HG03565 (cell line): Measurements from ENCODE around the gene AKAP6.
"Not testable (repeated sequence)": the region's sequence is repeated elsewhere in the genome, so short reads cannot be mapped to it uniquely, and the experiment has no call there.

Source experiments
- ATAC-seq: cut with Tn5 transposase; IDR thresholded peaks from one replicate; pipeline ENCODE4 v1.9.1; 2021; ENCODE audit warnings: mild to moderate bottlenecking, moderate library complexity; ENCODE audit not compliant: unreplicated experiment

AKAP6 gene

DNA sequence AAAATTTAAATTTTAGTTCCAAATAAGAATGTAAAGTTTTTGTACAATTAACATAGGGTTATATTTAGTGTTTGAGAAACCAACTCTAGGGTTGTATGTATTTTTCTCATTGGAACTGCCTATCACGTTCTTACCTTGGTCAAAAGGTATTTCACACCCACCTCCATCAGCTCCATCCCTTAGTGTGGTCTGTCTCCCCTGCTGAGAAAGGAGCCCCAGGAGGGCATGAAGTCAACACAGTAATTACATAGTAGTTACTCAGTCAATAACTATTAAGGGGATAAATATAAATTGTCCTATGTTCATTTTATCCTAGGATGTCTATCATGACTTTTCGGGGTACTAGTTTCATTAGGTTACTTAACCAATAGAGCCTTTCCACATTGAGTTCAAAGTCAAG, 106.3 kb downstream of the AKAP6 start:
- no peak for ATAC-seq

DNA sequence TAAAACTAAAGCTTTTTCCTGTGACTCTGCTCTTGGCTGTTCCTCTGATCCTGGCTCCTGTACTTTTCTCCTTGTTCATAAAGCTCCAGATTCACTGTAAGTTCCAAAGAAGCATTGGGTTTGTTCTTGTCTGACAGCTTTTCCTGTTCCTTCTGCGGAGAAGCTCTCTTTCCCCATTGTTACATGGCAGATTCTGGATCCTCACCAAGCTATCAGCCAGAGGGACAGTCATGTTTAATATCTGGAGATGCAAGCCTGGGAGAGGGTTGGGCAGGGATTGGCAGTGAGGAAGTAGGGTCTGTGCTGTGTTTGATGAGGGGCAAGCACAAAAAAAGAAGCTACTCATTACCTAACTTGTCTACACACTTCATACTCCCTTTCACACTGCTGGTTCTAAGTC, 107.9 kb downstream of the AKAP6 start:
- ATAC-seq, result no peak

DNA sequence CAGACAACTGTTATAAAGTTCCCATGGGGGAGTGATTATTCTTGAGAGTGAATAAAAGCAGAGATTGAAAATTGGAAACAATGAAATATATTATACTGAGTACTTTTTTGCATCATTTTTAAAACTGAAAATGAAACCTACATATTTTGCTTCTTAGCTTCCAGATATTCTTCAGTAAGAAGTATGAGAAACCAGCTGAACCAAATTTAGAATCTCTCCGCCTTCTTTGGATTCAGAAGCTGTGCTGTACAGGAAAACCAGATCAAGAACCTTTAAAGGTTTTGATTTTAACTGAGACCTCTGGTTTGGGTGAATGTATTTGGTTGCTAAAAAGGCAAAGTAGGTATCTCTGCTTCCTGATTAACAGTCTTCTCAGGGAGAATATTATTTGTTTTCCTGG, 109.4 kb downstream of the AKAP6 start:
- no peak for ATAC-seq

DNA sequence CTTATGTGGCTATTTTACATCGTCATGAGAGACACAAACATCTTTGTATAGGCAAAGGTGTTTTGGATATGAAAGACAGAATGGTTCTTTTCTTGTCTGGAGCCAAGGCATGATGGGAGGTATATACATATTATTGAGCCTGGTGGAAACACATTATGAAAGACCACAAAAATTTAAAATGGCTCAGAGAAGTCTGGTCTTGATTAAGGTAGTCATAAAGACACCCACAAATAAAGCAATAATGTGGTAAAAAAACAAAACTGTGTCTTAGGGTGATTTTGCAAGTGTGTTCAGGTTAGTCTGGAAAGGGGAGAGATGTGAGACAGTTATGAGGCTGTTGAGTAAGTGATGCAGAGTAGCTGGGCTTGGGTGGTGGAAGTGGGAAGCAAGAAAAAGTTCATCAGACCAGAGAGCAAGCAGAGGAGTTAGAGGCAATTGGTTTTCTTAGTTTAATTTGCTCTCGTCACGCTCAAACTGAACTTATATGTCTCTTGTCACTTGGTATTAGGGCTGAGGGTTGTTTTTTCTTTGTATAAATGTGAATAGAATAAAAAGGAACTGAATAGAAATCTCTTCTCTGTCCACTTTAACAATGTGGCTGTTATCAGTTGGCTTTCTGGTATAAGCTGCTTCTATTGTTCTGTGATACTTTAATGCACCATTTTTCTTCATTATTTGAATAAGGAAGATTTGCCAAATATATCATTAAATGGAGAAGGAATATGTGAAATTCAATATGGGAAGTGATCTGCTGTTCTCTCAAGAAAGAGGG, 115.0 kb downstream of the AKAP6 start:
- no peak for ATAC-seq

DNA sequence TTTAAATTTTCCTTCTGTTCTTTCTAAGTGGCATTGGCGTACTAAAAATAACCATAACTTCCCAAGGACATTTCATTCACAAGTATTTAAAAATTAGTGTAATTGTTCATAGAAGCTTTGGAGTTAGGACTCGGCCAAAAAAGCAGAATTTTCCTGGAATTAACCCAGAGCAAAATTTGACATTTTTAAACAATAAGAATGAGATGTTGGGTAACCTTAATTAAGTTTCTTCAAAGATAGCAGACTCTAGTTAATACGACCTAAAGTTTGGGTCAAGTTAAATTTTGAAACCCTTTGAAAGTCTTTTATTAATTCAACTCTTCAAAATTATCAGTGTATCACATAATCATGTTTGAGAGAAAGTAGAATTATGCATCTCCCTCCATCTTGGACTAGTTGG, 118.3 kb downstream of the AKAP6 start:
- ATAC-seq, result no peak

DNA sequence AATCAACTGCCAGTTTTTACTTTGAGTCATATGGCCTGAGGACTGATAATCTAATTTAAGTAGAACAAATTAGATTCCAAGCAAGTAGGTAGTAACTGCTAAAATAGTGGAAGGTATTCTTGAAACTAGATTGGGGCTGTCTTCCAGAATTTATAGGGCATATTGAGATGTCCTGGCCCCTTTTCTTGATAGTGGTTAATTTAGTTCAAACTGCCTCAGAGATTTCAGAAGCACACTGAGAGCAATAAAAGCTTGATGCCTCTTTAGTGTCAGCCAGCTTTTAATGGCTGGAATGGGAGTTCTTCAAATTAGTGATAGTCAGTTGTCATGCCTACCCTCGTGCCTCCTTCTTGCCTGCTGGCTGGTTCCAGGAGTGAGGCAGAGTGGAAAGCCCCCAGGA, 120.5 kb downstream of the AKAP6 start:
- no peak for ATAC-seq

DNA sequence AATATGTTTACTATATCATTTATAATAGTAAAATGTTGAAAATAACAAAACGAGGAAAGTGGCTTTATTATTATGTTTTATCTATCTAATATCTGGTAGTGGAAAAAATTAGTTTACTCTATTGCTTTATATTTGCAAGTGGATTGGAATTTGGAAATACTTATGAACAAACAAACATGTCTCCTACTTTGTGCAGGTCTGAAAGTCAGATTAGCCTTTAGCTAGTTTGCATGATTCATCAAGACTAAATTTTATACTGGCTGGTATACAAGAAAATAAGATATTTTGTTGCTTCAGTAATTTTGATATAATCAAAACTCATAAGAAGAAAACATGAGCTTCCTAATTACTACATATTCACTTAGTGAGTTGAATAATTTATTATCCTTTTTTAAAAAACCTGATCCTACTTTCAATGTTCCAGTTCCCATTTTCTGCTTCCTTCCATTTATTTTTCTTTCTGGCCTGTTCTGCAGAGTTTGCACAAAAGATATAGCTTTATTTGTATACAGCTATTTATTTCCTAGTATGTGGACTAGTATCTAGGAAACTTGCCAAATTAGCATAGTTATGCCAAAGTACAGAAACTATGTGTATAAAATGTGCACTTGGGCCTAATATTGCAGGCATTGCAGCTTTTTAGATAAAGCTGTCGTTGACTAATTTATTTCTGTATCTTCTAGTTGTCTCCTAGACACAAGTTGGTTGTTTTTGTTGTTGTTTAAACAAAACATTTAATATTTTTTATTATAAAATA, 122.0 kb downstream of the AKAP6 start:
- no peak for ATAC-seq

DNA sequence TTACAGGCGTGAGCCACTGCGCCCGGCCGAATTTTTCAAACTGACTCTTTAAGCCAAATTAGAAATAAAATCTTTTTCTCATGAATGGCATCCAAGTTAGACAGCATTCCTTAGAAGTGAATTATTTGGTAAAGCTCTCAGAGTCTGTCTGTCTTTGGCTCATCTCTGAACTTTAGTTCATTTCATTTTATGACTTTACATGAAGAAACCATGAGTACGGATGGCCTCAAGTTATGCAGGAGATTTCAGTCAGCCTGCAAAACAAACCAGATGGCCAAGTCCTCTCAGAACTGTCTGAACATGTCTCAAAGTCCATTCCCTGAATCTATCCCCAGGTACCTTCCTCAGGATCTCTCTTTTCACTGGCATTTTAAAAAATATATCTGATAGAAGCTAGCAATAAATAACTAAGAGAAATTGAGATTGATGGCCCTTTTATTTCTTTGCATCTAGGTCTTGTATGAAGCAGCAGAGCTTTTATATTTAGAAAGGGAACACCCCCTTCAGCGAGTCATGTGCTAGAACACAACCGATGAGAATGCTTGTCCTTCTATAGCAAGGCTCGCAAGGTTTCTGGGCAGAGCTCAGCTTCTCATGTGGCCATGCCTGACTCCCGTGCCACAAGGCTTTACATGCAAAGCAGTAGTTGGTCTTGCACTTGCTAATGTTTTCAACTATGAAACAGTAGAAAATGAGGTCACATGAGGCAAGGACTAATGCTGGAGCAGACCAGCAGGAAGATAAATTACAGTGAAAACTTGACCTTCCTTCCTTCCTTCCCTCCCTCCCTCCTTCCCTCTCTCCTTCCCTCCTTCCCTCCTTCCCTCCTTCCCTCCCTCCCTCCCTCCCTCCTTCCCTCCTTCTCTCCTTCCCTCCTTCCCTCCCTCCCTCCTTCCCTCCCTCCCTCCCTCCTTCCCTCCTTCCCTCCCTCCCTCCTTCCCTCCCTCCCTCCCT, 125.0 kb downstream of the AKAP6 start:
- no peak for ATAC-seq

DNA sequence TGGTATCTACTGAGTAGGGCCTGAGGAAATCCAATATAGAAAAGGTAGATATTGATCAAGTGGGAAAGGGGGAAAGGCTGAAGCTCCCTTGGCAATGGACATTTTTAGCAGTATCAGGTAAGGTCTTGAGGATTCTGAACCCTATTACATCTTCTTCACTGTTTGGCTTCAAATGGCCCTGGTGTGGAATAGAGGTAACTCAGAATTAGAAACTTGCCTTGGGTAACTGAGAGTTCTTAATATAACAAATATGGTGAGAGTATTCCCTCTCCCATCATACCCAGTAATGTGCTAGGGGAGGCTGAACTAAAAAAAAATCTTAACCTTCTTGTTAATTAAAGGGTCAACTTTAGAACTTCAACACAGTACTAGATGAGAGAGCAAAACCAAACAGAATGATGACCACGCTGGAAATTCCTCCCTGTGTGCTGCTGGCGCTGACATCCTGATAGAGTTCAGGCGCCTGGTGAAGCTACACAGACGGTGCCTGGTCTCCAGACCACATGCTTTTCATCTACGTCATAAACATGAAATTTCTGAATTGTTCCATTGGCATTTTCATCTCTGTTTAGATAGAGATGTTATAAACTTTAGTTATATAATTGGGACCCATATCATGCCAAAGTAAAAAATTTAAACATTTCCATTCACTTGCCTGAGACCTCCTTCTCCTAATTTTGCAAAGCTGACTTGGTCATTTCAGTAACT, 128.3 kb downstream of the AKAP6 start:
- ATAC-seq, result no peak

DNA sequence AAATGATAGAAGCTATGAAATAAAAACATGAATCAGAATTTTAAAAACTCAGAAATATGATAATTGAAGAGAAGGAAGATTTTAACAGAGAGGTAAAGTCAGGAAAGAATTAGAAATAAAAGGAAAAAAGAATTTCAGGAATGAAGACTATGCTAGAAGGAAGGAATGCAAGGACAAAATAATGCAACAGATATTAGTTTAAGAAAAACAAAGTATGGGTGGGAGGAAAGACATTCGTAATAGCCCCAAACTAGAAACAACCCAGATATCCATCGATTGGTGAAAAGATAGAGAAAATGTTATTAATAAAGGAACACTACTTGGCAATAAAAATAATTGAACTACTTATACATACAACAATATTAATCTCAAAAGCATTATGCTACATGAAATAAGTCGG, 129.6 kb downstream of the AKAP6 start:
- ATAC-seq, result no peak

DNA sequence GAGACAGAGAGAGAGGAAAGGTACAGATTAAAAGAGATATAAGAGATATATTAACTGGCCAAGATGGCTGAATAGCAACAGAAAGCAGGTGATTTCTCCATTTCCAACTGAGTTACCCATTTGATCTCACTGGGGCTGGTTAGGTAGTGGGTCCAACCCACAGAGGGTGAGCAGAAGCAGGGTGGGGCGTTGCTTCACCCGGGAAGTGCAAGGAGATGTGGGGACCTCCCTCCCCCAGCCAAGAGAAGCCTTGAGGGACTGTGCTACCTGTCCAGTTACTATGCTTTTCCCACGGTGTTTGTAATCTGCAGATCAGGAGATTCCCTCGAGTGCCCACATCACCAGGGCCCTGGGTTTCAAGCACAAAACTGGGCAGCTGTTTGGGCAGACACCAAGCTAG, 131.2 kb downstream of the AKAP6 start:
- no peak for ATAC-seq

DNA sequence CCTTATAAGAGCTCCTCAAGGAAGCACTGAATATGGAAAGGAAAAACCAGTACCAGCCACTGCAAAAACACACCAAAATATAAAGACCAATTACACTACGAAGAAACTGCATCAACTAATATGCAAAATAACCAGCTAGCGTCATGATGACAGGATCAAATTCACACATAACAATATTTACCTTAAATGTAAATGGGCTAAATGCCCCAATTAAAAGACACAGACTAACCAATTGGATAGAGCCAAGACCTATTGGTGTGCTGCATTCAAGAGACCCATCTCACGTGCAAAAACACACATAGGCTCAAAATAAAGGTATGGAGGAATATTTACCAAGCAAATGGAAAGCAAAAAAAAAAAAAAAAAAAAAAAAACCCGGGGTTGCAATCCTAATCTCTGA, 133.5 kb downstream of the AKAP6 start:
- ATAC-seq, result not testable (repeated sequence)

DNA sequence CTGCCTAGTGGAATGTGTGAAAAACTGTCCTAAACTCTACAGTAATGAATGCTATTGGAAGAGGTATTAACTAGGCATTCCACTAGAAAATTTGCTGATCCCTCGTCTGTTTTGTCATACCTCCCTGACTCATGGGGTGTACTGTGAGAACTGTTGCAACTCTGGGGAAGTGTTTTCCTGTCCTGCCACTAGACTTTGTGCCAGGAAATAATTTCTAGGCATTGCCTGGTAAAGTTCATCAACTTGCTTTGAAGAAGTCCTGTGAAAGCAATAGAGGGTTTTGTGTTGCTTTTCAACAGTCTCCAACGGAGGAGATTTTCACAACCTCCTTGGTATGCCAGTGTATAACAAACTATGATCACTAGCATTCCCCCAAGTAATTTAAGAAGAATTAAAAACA, 139.9 kb downstream of the AKAP6 start:
- no peak for ATAC-seq

DNA sequence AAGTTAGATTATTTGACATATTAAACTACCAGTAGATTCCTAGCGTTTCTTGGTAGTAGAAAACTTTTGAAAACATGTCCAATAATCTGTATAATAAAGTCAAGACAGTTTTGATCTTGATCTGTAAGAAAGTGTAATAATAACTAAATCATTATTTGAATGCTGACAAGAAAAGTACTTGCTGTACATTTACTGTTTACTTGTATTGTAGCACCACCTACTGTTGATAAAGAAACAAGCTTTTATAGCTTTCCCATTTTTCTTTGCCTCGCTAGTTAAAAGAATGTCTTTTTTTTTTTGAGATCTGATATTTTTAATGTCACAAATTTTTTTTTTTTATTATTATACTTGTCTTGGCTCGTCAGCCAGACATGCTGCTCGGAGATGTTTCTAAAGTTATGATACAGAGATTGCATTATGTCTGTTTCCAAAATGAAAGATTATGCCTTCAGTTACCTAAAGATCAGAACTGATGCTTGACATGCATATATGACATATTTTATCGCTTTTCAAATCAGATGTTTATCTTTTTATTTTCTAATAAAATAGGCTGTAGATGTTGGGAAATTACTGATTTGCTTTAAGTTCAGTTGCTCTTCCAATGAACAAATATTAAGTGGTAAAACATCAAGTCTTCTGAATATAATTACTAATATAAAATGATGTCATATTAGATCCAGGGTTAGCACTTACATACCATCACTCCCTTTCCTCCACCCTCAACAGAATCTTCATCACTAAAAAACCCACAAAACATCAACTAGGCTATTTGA, 140.5 kb downstream of the AKAP6 start:
- ATAC-seq, result peak; percentile 46

DNA sequence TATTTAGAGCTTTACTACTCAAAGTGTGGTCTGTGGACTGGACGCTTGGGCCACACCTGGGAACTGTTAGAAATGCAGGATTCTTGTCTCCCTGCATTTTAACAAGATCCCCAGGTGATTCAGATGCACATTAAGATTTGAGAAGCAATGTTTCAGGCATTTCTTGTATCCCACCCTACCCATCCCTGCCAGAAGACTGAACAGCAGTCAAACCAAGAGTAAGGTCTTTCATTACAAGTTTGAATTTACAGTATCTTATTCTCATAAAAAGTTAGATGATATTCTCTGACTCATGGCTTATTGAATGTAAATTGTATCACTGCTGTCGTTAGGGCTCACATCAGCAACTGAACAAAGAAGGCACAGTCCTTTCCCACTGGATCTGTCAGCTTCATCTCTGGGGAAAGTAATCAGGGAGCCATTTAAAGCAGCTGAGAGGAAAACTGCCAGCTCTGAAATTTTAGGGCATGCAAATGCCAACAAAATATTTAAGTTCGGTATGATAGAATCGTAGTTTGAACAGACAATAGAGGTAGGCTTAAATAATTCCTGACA, 141.1 kb downstream of the AKAP6 start:
- ATAC-seq, result no peak

DNA sequence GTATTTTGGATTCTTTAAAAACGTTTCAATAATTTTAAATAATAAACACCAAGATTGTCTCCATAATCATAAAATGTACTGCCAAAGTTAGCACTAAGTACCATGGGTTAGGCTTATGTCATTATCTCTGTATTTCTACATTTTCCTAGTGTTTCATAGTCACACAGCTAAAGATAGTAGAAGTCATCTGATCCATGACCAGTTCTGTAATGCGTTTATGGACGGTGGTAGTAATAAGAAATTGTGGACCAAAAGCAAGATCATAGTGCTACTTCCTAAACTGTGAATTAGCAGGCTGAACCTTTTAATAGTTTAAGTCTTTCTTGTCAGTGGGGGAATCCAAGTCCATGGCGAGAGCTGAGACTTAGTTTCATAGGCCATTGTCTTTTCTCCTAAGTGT, 142.1 kb downstream of the AKAP6 start:
- ATAC-seq, result no peak

DNA sequence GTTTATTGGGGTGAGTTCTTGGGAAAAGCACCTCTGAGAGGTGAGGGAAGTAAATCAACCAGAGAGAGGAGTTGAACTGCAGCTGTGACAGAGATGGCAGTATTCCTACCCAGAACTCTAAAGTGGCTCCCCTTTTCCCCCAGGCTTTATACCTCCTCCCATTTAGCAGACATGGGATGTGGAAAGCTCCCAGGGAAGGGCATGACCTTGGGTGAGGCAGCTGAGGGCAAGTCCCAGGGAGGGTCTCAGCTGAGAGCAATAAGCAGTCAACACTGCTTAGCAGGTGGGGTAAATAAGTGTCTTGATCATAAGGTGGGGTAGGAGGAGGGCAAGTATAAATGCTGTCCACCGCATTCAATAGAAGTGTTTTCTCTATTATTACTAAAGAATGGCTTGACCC, 143.0 kb downstream of the AKAP6 start:
- ATAC-seq, result no peak

DNA sequence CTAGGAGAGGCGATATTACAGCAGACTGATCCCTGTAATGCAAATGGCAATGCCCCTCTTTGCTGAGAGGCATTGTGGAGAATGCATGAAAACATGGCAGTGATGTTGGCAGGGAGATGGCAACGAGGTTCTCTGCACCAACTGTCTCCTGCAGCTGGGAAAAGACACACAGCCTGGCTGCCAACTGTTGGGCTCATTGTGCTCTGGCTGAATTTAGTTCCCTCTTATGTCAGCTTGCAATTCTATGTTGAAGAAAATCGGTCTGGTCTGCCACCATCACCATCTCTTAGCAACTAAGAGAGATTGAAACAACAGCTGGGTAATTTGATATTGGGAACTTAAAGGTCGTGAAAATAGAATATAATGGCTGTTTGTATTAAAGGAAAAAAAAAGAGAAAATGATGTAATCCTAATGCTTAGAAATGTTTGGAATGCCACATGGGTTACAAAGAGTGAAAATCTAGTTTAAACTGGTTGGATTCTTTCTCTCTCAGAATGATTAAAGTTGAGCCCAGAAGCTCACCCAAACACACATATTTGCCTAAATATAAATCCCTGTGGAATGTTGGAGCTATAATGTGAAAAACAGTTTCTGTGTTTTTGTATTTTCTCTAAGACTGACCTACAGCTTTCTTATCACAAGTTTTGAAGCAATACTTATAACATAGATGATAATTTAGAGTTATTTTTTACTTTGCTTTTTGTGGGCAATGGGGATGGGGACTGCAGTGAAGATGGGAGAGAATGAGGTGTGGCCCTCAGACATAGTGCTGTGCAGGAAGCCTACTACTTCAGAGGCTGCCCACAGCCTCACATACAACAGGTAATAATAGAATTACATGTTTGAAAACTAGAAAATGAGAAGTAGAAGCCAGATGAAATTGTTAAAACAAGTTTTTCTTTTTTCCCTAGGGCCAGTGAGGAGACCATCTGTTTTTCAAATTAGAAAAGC, 143.7 kb downstream of the AKAP6 start:
- ATAC-seq, result no peak

DNA sequence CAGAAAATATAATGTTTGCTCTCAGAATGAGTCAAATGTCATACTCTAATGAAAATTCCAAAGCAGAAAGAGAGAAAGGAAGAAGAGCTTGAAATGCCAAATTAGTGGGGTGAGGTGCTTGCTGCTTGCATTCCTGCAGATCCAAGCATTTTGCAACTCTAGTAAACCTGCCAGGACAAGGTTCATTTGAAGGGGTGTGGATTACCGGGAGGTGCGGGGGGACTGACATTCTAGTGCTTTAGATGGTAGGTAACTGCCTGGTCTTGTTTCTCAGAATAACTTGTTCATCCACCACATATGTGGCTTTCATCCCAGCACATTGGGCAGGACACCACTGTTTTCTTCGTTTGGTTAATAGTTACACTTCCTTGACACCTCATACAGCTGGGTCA, 144.4 kb downstream of the AKAP6 start:
- ATAC-seq, result no peak
